Thyroid gland (tissue), 4 donors: ENCODE results near the gene IER3.

ENCODE experiments used
- CTCF ChIP-seq, 6 experiments: fragments of 200-600 bp in 3 of 6; fragments of 450-650 bp in 3 of 6; sonication (generic) in 3 of 6; IDR thresholded peaks; one replicate each; pipeline ENCODE4 v1.5.1; 2016 to 2019; ENCODE audit warnings: antibody characterized with exemption in 6 of 6, mild to moderate bottlenecking in 2 of 6, inconsistent platforms in 1 of 6, moderate library complexity in 1 of 6
- POLR2A ChIP-seq, 2 donors: fragments of 450-650 bp; IDR thresholded peaks; one replicate each; pipeline ENCODE4 v1.6.1; 2017; ENCODE audit warnings: antibody characterized with exemption in 2 of 2, mild to moderate bottlenecking in 2 of 2, moderate library complexity in 1 of 2

- TF ChIP-seq CTCF (IDR thresholded peaks at IDR 0.05), result no peak
- TF ChIP-seq POLR2A (IDR thresholded peaks at IDR 0.05), result no peak
Measured at GRCh38 chr6:30790724-30791383, 46.5 kb upstream of the IER3 start.
